Measurements from ENCODE around the gene ICAM1. TPM values are rescaled to one million over a fixed set of nuclear protein-coding genes. Genes with fewer than 3 reads are reported as not detected.

ICAM1 gene
- total and polyA plus RNA-seq, 2 donors from 2014 or later = 16.3 to 50.3 TPM

DNA sequence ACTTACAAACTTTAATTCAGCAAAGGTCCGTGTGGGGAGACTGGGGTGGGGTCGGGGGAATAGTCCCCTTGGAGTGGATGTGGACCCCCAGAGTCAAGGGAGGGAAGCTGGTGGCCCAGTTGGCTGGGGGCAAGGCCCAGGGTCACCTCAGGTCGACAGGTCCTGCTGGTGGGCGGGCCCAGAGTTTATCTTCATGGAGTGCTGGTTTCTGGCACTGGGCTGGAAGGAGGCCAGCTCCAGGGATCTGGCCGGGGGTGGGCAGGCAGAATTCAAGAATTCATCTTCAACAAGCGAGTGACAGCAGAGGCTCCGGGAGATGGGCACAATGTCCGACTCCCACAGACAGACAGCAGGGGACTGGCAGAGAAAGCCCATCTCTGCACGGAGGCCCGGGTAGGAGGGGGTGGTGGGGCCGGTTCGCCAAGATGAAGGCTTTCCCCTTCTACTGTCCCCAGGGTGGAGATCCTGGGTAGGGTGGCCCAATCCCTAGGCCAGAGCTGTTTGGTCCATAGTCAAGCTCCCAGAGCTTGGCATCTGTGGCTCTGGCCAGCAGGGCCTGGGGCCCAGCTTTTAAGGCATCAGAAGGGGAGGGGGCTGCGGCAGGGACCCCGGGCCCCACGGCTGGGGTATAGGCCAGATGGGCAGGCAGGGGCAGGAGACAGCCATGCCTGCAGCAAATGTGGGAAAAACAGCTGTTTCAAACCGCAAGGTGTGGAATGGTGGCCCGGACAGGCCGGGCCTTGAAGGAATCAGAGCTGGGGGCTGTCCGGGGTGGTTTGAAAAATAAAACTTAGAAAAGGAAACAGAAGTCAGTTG lies 45.5 kb downstream of the ICAM1 start:
- TF ChIP-seq, protein P1, sequence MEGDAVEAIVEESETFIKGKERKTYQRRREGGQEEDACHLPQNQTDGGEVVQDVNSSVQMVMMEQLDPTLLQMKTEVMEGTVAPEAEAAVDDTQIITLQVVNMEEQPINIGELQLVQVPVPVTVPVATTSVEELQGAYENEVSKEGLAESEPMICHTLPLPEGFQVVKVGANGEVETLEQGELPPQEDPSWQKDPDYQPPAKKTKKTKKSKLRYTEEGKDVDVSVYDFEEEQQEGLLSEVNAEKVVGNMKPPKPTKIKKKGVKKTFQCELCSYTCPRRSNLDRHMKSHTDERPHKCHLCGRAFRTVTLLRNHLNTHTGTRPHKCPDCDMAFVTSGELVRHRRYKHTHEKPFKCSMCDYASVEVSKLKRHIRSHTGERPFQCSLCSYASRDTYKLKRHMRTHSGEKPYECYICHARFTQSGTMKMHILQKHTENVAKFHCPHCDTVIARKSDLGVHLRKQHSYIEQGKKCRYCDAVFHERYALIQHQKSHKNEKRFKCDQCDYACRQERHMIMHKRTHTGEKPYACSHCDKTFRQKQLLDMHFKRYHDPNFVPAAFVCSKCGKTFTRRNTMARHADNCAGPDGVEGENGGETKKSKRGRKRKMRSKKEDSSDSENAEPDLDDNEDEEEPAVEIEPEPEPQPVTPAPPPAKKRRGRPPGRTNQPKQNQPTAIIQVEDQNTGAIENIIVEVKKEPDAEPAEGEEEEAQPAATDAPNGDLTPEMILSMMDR (IDR thresholded peaks at IDR 0.05; ENCODE audit: borderline replicate concordance, extremely low read depth, insufficient read depth) = no peak
- peaks cover 0 to 2% (median 0%) of the 10 kb centered on the region in 3 donors for H3K4me1 ChIP-seq (ENCODE audit: control insufficient read depth in 2 of 3, insufficient read depth in 2 of 3, low read depth in 1 of 3, low read length in 3 of 3)
- H3K4me3 ChIP-seq (ENCODE audit: low read length in 3 of 3) = no peak overlapping the region
- intact Hi-C loops (cut with DNase I) = no loop called here
- H3K27me3 ChIP-seq (ENCODE audit: control insufficient read depth, insufficient read depth, low read length) = no peaks in the 10 kb centered on the region
- no peak for FAIRE-seq
- peaks cover 2 to 10% (median 5%) of the 10 kb centered on the region in 3 donors for H3K36me3 ChIP-seq (ENCODE audit: control insufficient read depth in 2 of 3, insufficient read depth in 3 of 3, low read length in 3 of 3)
- no peaks in the 10 kb centered on the region for H3K9me3 ChIP-seq (ENCODE audit: control insufficient read depth in 2 of 3, insufficient read depth in 1 of 3, low read length in 3 of 3)
- H3K9ac ChIP-seq (ENCODE audit: low read length in 3 of 3) = no peak overlapping the region
- H3K27ac ChIP-seq (ENCODE audit: low read depth in 2 of 2, low read length in 2 of 2) = no peak overlapping the region
- peak in 2 of 5 donors; percentile 71 to 79 for DNase-seq

DNA sequence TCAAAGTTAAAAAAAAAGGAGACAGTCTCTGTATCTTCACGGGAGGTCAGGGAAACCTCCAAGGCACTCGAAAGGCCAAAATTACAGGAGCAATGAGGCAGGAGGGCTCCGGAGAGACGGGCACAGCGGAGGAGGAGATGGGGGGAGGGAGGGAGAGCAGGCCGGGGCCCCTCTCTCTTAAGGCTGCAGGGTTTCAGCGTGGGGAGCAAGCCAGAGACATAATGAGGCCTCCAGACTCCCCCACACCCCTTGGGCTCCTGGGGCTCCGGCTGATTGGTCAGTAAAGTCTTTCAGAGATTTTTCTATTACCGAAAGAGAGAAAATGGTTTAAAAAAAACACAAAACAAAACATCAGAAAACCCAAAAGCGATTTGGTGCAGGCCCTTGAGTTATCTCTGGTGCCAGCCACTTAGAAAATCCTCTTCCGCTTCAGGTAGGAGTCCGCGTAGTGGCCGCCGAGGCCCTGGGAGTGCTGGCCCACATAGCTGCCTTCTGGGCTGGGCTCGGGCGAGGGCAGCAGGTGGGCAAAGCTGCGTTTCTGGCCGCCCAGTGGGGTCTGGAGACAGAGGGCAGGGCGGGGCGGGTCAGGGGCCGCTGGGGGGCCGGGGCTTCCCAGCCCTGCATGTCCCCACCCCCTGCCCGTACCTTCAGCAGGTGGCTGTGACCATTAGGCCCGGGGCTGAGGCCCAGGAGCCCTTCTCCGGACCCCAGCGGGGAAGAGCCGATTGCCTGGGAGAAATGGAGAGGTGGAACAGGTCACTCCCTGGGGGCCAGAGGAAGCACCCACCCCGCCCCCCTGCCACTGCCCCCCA lies 46.3 kb downstream of the ICAM1 start:
- Histone ChIP-seq H3K27ac (ENCODE audit: low read depth in 2 of 2, low read length in 2 of 2) (no peak overlapping the region), H3K9ac (ENCODE audit: low read length in 3 of 3) (no peak overlapping the region), H3K4me3 (ENCODE audit: low read length in 3 of 3) (no peak overlapping the region), H3K27me3 (ENCODE audit: control insufficient read depth, insufficient read depth, low read length) (no peaks in the 10 kb centered on the region), H3K4me1 (ENCODE audit: control insufficient read depth in 2 of 3, insufficient read depth in 2 of 3, low read depth in 1 of 3, low read length in 3 of 3) (peaks cover 0 to 2% (median 0%) of the 10 kb centered on the region in 3 donors), H3K36me3 (ENCODE audit: control insufficient read depth in 2 of 3, insufficient read depth in 3 of 3, low read length in 3 of 3) (peaks cover 6 to 19% (median 10%) of the 10 kb centered on the region in 3 donors), H3K9me3 (ENCODE audit: control insufficient read depth in 2 of 3, insufficient read depth in 1 of 3, low read length in 3 of 3) (no peaks in the 10 kb centered on the region)
- DNase-seq (no peak), FAIRE-seq (no peak)
- intact Hi-C loops (cut with DNase I) = no loop called here
- TF ChIP-seq, protein P1 (IDR thresholded peaks at IDR 0.05; ENCODE audit: borderline replicate concordance, extremely low read depth, insufficient read depth) = no peak

DNA sequence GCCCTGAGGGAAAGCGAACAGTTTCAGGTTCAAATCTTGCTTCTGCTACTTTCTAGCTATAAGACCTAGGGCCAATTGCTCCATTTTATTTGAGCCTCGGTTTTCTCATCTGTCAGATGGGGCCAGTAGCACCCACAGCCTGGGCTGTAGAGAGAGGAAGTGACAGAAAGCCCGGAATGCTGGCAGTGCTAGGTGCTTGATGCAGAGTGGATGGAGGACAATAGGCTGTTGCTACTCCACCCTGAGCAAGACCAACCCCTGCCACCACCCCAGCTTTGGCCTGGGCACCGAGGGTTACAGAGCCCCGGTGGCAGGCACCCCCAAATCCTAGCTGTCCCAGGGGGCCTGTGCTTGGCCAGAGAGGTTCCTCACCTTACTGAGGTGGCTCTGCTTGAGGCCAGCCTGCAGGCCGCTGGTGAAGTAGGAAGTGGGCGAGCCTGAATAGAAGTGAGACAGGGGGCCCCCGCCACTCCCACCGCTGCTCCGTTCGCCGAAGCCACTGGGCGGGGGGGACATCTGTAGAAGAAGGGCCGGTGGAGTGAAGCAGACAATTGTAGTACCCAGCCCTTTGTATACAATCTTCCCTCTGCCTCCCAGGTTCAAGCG lies 47.0 kb downstream of the ICAM1 start:
- intact Hi-C loops (cut with DNase I) = no loop called here
- Histone ChIP-seq H3K36me3 (ENCODE audit: control insufficient read depth in 2 of 3, insufficient read depth in 3 of 3, low read length in 3 of 3) (peaks cover 6 to 21% (median 10%) of the 10 kb centered on the region in 3 donors), H3K27ac (ENCODE audit: low read depth in 2 of 2, low read length in 2 of 2) (no peak overlapping the region), H3K9ac (ENCODE audit: low read length in 3 of 3) (no peak overlapping the region), H3K4me3 (ENCODE audit: low read length in 3 of 3) (no peak overlapping the region), H3K9me3 (ENCODE audit: control insufficient read depth in 2 of 3, insufficient read depth in 1 of 3, low read length in 3 of 3) (no peaks in the 10 kb centered on the region), H3K4me1 (ENCODE audit: control insufficient read depth in 2 of 3, insufficient read depth in 2 of 3, low read depth in 1 of 3, low read length in 3 of 3) (peaks cover 0 to 2% (median 0%) of the 10 kb centered on the region in 3 donors), H3K27me3 (ENCODE audit: control insufficient read depth, insufficient read depth, low read length) (no peaks in the 10 kb centered on the region)
- DNase-seq (no peak), FAIRE-seq (no peak)
- TF ChIP-seq, protein P1 (IDR thresholded peaks at IDR 0.05; ENCODE audit: borderline replicate concordance, extremely low read depth, insufficient read depth) = no peak
